ENCODE measurements around the gene MXI1.
"Not testable (repeated sequence)": the region's sequence is repeated elsewhere in the genome, so short reads cannot be mapped to it uniquely, and the experiment has no call there.

MXI1 gene

GRCh38 chr10:110269374-110270318 lies 62.2 kb downstream of the MXI1 start:
- Histone ChIP-seq H3F3A (ENCODE audit: control insufficient read depth, insufficient read depth) (no peaks in the 10 kb centered on the region), H3K4me3 (ENCODE audit: low read length) (no peak overlapping the region), H4K20me1 (ENCODE audit: control insufficient read depth, insufficient read depth, low read depth, low read length) (no peaks in the 10 kb centered on the region), H3K36me3 (ENCODE audit: control insufficient read depth, low read length) (no peaks in the 10 kb centered on the region), H3K4me1 (ENCODE audit: control insufficient read depth, low read length) (peaks cover 9% of the 10 kb centered on the region), H3K27ac (ENCODE audit: low read depth, low read length) (no peak overlapping the region), H3K9me2 (replicated peaks; ENCODE audit: control insufficient read depth, low read length) (no peaks in the 10 kb centered on the region), H3K4me2 (ENCODE audit: low read length) (no peak overlapping the region), H3K79me2 (ENCODE audit: control insufficient read depth, low read length) (no peaks in the 10 kb centered on the region), H3K27me3 (ENCODE audit: control insufficient read depth, low read length) (no peaks in the 10 kb centered on the region), H3K9me3 (ENCODE audit: control insufficient read depth, insufficient read depth, low read length) (no peaks in the 10 kb centered on the region)
- TF ChIP-seq CTCF (IDR thresholded peaks at IDR 0.05; ENCODE audit: low read depth, low read length, poor library complexity, severe bottlenecking) (no peak), EZH2phosphoT487 (IDR thresholded peaks at IDR 0.05; ENCODE audit: borderline replicate concordance, low read length) (no peak)

- not testable (repeated sequence) for H3K27me3 ChIP-seq (ENCODE audit: control insufficient read depth, low read length); H3K9me2 ChIP-seq (replicated peaks; ENCODE audit: control insufficient read depth, low read length); H3K79me2 ChIP-seq (ENCODE audit: control insufficient read depth, low read length); H3K36me3 ChIP-seq (ENCODE audit: control insufficient read depth, low read length); H3K4me2 ChIP-seq (ENCODE audit: low read length); H4K20me1 ChIP-seq (ENCODE audit: control insufficient read depth, insufficient read depth, low read depth, low read length); H3K4me1 ChIP-seq (ENCODE audit: control insufficient read depth, low read length); H3K27ac ChIP-seq (ENCODE audit: low read depth, low read length); H3F3A ChIP-seq (ENCODE audit: control insufficient read depth, insufficient read depth); H3K9me3 ChIP-seq (ENCODE audit: control insufficient read depth, insufficient read depth, low read length); H3K4me3 ChIP-seq (ENCODE audit: low read length)
Measured at GRCh38 chr10:110272995-110273394, 65.6 kb downstream of the MXI1 start.

- peaks cover 10% of the 10 kb centered on the region for H3K4me1 ChIP-seq (ENCODE audit: control insufficient read depth, low read length)
Measured at GRCh38 chr10:110273474-110273873, 66.1 kb downstream of the MXI1 start.

More at GRCh38 chr10:110273474-110273873, 66.1 kb downstream of the MXI1 start:
- Histone ChIP-seq H3K36me3 (ENCODE audit: control insufficient read depth, low read length) (no peaks in the 10 kb centered on the region), H3K9me2 (replicated peaks; ENCODE audit: control insufficient read depth, low read length) (no peaks in the 10 kb centered on the region), H3F3A (ENCODE audit: control insufficient read depth, insufficient read depth) (no peaks in the 10 kb centered on the region), H4K20me1 (ENCODE audit: control insufficient read depth, insufficient read depth, low read depth, low read length) (no peaks in the 10 kb centered on the region), H3K79me2 (ENCODE audit: control insufficient read depth, low read length) (no peaks in the 10 kb centered on the region), H3K4me2 (ENCODE audit: low read length) (no peak overlapping the region), H3K27me3 (ENCODE audit: control insufficient read depth, low read length) (no peaks in the 10 kb centered on the region), H3K4me3 (ENCODE audit: low read length) (no peak overlapping the region), H3K9me3 (ENCODE audit: control insufficient read depth, insufficient read depth, low read length) (no peaks in the 10 kb centered on the region), H3K27ac (ENCODE audit: low read depth, low read length) (no peak overlapping the region)
- TF ChIP-seq EZH2phosphoT487 (IDR thresholded peaks at IDR 0.05; ENCODE audit: borderline replicate concordance, low read length), result no peak
- no peak for TF ChIP-seq CTCF (IDR thresholded peaks at IDR 0.05; ENCODE audit: low read depth, low read length, poor library complexity, severe bottlenecking)
